Endodermal cell (in vitro differentiated cells): ENCODE data around the gene CCL26. TPM values are rescaled to one million over a fixed set of nuclear protein-coding genes. Genes with fewer than 3 reads are reported as not detected.

ENCODE experiments used
- DNase-seq: peaks from one replicate; pipeline ENCODE4 v3.0.0-alpha.2; 2017
- H3K27ac ChIP-seq: 2 replicates; pipeline ENCODE4 v1.5.1; 2013; ENCODE audit warnings: mild to moderate bottlenecking, low read depth, low read length, moderate library complexity
- H3K27me3 ChIP-seq: 2 replicates; pipeline ENCODE4 v1.6.1; 2013; ENCODE audit warnings: mild to moderate bottlenecking, low read length, moderate library complexity; ENCODE audit not compliant: insufficient read depth, control insufficient read depth, poor library complexity, severe bottlenecking
- H3K36me3 ChIP-seq: 2 replicates; pipeline ENCODE4 v1.7.0; 2013; ENCODE audit warnings: mild to moderate bottlenecking, low read length, moderate library complexity; ENCODE audit not compliant: control insufficient read depth, insufficient read depth
- H3K4me1 ChIP-seq: one replicate; pipeline ENCODE4 v1.7.0; 2013; ENCODE audit warnings: low read length; ENCODE audit not compliant: control insufficient read depth, insufficient read depth
- H3K4me3 ChIP-seq: 2 replicates; pipeline ENCODE4 v1.5.1; 2013; ENCODE audit warnings: mild to moderate bottlenecking, low read length, moderate library complexity
- H3K9ac ChIP-seq: 2 replicates; pipeline ENCODE4 v1.6.1; 2013; ENCODE audit warnings: mild to moderate bottlenecking, low read length, moderate library complexity; ENCODE audit not compliant: poor library complexity, severe bottlenecking; ENCODE audit errors: extremely low read depth
- H3K9me3 ChIP-seq: 2 replicates; pipeline ENCODE4 v1.6.1; 2013; ENCODE audit warnings: mild to moderate bottlenecking, low read length, moderate library complexity; ENCODE audit not compliant: control insufficient read depth
- H3K27ac Mint-ChIP-seq: 2 replicates; pipeline ENCODE4 v1.8.0; 2020; ENCODE audit warnings: mixed read lengths
- H3K27me3 Mint-ChIP-seq: 2 replicates; pipeline ENCODE4 v1.8.0; 2021; ENCODE audit warnings: mild to moderate bottlenecking, mixed read lengths; ENCODE audit not compliant: insufficient read depth
- H3K36me3 Mint-ChIP-seq: 2 replicates; pipeline ENCODE4 v1.8.0; 2020; ENCODE audit warnings: low read depth, mixed read lengths
- H3K4me1 Mint-ChIP-seq: 2 replicates; pipeline ENCODE4 v1.8.0; 2020; ENCODE audit warnings: mixed read lengths
- H3K4me3 Mint-ChIP-seq: 2 replicates; pipeline ENCODE4 v1.8.0; 2020; ENCODE audit warnings: mild to moderate bottlenecking, moderate library complexity, mixed read lengths
- H3K9me3 Mint-ChIP-seq: 2 replicates; pipeline ENCODE4 v1.8.0; 2020; ENCODE audit warnings: mild to moderate bottlenecking, mixed read lengths
- CTCF ChIP-seq: fragments of 200-600 bp; sonication (generic); conservative IDR thresholded peaks from 2 replicates; pipeline ENCODE4 v1.5.0; 2021; ENCODE audit warnings: antibody characterized with exemption, mild to moderate bottlenecking
- WGBS, 2 experiments: methylation state at CpG; one replicate each; pipeline versions ENCODE4 v1.1.5 to v1.1.7; 2013; ENCODE audit warnings: missing lambda C conversion rate in 2 of 2, mixed read lengths in 1 of 2; ENCODE audit not compliant: insufficient coverage in 1 of 2, insufficient read length in 1 of 2; 5-methylcytosine and 5-hydroxymethylcytosine counted together
- total RNA-seq, 2 donors: library from RNA; stranded (reverse); fragmentation: NEBNext Ultra II Directional in 1 of 2; extraction: Animal tissue kit (Norgen Biotek cat#: 25700) in 1 of 2; gene quantifications; 2 replicates in 1 of 2; 3 replicates in 1 of 2; pipeline ENCODE4 v1.2.1, GENCODE V29; 2021

Gene CCL26
- total RNA-seq, 2 donors from 2014 or later: 1.2 to 2.9 TPM

- no peaks in the 10 kb centered on the region for H3K4me1 Mint-ChIP-seq
- Histone ChIP-seq H3K9ac (no peak overlapping the region), H3K9me3 (peaks cover 17% of the 10 kb centered on the region), H3K36me3 (peaks cover 12% of the 10 kb centered on the region), H3K27me3 (no peaks in the 10 kb centered on the region), H3K4me1 (no peaks in the 10 kb centered on the region), H3K27ac (no peak overlapping the region), H3K4me3 (no peak overlapping the region)
- H3K4me3 Mint-ChIP-seq: no peak overlapping the region
- peaks cover 18% of the 10 kb centered on the region for H3K36me3 Mint-ChIP-seq
- WGBS, 2 experiments: 91 to 100% methylated on average over 1 of the region's 2 CpGs
- TF ChIP-seq CTCF: no peak
- DNase-seq: no peak
- no peak overlapping the region for H3K27ac Mint-ChIP-seq
- peaks cover 22% of the 10 kb centered on the region for H3K27me3 Mint-ChIP-seq
- H3K9me3 Mint-ChIP-seq: peaks cover 26% of the 10 kb centered on the region
Measured at GRCh38 chr7:75804004-75804403, 32.0 kb upstream of the CCL26 start.

- Histone ChIP-seq H3K36me3 (peaks cover 24% of the 10 kb centered on the region), H3K9me3 (peaks cover 14% of the 10 kb centered on the region), H3K9ac (no peak overlapping the region), H3K4me3 (no peak overlapping the region), H3K27ac (no peak overlapping the region), H3K27me3 (no peaks in the 10 kb centered on the region), H3K4me1 (no peaks in the 10 kb centered on the region)
- DNase-seq: no peak
- no peak overlapping the region for H3K4me3 Mint-ChIP-seq
- H3K9me3 Mint-ChIP-seq: peaks cover 20% of the 10 kb centered on the region
- H3K36me3 Mint-ChIP-seq: peaks cover 30% of the 10 kb centered on the region
- no peak overlapping the region for H3K27ac Mint-ChIP-seq
- 89 to 98% methylated on average over 2 to 5 of the region's 5 CpGs for WGBS, 2 experiments
- peaks cover 4% of the 10 kb centered on the region for H3K4me1 Mint-ChIP-seq
- TF ChIP-seq CTCF: no peak
- peaks cover 14% of the 10 kb centered on the region for H3K27me3 Mint-ChIP-seq
Measured at GRCh38 chr7:75802552-75802821, 30.5 kb upstream of the CCL26 start.

GRCh38 chr7:75798770-75799169 is 26.8 kb upstream of the CCL26 start:
- WGBS, 2 experiments: 91 to 97% methylated on average over 4 of the region's 4 CpGs
- no peaks in the 10 kb centered on the region for H3K9me3 Mint-ChIP-seq
- H3K4me3 Mint-ChIP-seq: no peak overlapping the region
- peaks cover 32% of the 10 kb centered on the region for H3K36me3 Mint-ChIP-seq
- H3K36me3 ChIP-seq: peaks cover 24% of the 10 kb centered on the region
- no peak for DNase-seq
- H3K9ac ChIP-seq: no peak overlapping the region
- H3K27ac Mint-ChIP-seq: peak overlapping the region; percentile 21
- H3K4me1 Mint-ChIP-seq: peaks cover 14% of the 10 kb centered on the region
- peak; percentile 32 for TF ChIP-seq CTCF
- H3K4me1 ChIP-seq: peaks cover 7% of the 10 kb centered on the region
- H3K4me3 ChIP-seq: no peak overlapping the region
- no peaks in the 10 kb centered on the region for H3K9me3 ChIP-seq
- H3K27ac ChIP-seq: no peak overlapping the region
- H3K27me3 ChIP-seq: no peaks in the 10 kb centered on the region
- no peaks in the 10 kb centered on the region for H3K27me3 Mint-ChIP-seq
